HCT116 (cell line): ENCODE results near the gene AUTS2. TPM values are rescaled to one million over a fixed set of nuclear protein-coding genes. Genes with fewer than 3 reads are reported as not detected.

Source experiments
- ATAC-seq: fragments of 200-7000 bp; cut with Tn5 transposase; 2 replicates; pipeline ENCODE4 v1.9.1; 2020; ENCODE audit warnings: mild to moderate bottlenecking, moderate library complexity
- BruUV-seq: library from RNA; stranded (reverse); fragments of 400-500 nt; replicated peaks from 2 replicates; lab custom pipeline; 2021; lab: Mats Ljungman, UMichigan
- CTCF ChIA-PET: fragments of 300-600 bp; sonication (Branson Sonifier 250); formaldehyde crosslinking; loops from one replicate; lab custom pipeline; 2021; ENCODE audit warnings: antibody characterized with exemption; lab: Charles Lee
- POLR2A ChIA-PET: fragments of 300-600, 350-600 bp; sonication (Branson Sonifier 250); formaldehyde crosslinking; loops from one replicate; lab custom pipeline; 2021; ENCODE audit warnings: antibody characterized with exemption; lab: Charles Lee
- RAD21 ChIA-PET, 2 experiments: fragments of 300-600 bp; sonication (Branson Sonifier 250); formaldehyde crosslinking; loops; one replicate each; lab custom pipeline; 2023; ENCODE audit warnings: low total read pairs in 2 of 2; ENCODE audit not compliant: uncharacterized antibody in 2 of 2, unreplicated experiment in 2 of 2, low non-redundant PET in 1 of 2; lab: Charles Lee
- DNase-seq: peaks from one replicate; pipeline ENCODE4 v3.0.0-alpha.2; 2010; ENCODE audit warnings: low read depth, low spot score
- H2AFZ ChIP-seq: fragments of 200-600 bp; shearing (Covaris generic), sonication (generic); 2 replicates; pipeline ENCODE4 v1.6.1; 2017; ENCODE audit warnings: low read depth, mixed run types, mixed read lengths, antibody characterized with exemption, low read length; ENCODE audit not compliant: poor library complexity, severe bottlenecking
- H3K27ac ChIP-seq: 2 replicates; pipeline ENCODE4 v1.5.1; 2012; ENCODE audit warnings: low read depth, low read length
- H3K27me3 ChIP-seq: fragments of 200-600 bp; sonication (generic); 2 replicates; pipeline ENCODE4 v1.6.1; 2016; ENCODE audit warnings: mixed run types, low read length, mixed read lengths; ENCODE audit not compliant: insufficient read depth
- H3K36me3 ChIP-seq, 2 experiments: fragments of 200-500 bp in 1 of 2; fragments of 200-600 bp in 1 of 2; sonication (Bioruptor generic) in 1 of 2; sonication (generic) in 1 of 2; 2 replicates each; pipeline versions ENCODE4 v1.5.1 to v1.6.1; 2014 to 2016; ENCODE audit warnings: low read length in 2 of 2, inconsistent platforms in 1 of 2, mixed read lengths in 1 of 2, mixed run types in 1 of 2; ENCODE audit not compliant: insufficient read depth in 2 of 2, control insufficient read depth in 1 of 2
- H3K4me1 ChIP-seq, 2 experiments: fragments of 200-600 bp in 1 of 2; sonication (generic) in 1 of 2; 2 replicates each; pipeline versions ENCODE4 v1.5.1 to v1.6.1; 2012 to 2017; ENCODE audit warnings: low read length in 2 of 2, inconsistent platforms in 1 of 2, mild to moderate bottlenecking in 1 of 2, mixed read lengths in 1 of 2, mixed run types in 1 of 2, moderate library complexity in 1 of 2; ENCODE audit not compliant: insufficient read depth in 2 of 2, control insufficient read depth in 1 of 2
- H3K4me2 ChIP-seq: fragments of 200-600 bp; sonication (generic); 2 replicates; pipeline ENCODE4 v1.6.1; 2017; ENCODE audit warnings: mixed run types, low read length, mixed read lengths
- H3K4me3 ChIP-seq, 2 experiments: fragments of 200-600 bp in 1 of 2; sonication (generic) in 1 of 2; replicated peaks in 1 of 2; 2 replicates each; pipeline ENCODE4 v1.5.1; 2011 to 2016; ENCODE audit warnings: low read length in 2 of 2, control low read depth in 1 of 2, low read depth in 1 of 2, mild to moderate bottlenecking in 1 of 2, mixed read lengths in 1 of 2, mixed run types in 1 of 2
- H3K79me2 ChIP-seq: fragments of 200-600 bp; sonication (generic); 2 replicates; pipeline ENCODE4 v1.6.1; 2017; ENCODE audit warnings: mild to moderate bottlenecking, mixed run types, low read length, moderate library complexity, mixed read lengths; ENCODE audit not compliant: insufficient read depth
- H3K9ac ChIP-seq: fragments of 200-600 bp; sonication (generic); 2 replicates; pipeline ENCODE4 v1.6.1; 2016; ENCODE audit warnings: low read length, mixed read lengths
- H3K9me2 ChIP-seq: fragments of 200-600 bp; sonication (generic), shearing (Covaris generic); 2 replicates; pipeline ENCODE4 v1.6.1; 2017; ENCODE audit warnings: mixed run types, mild to moderate bottlenecking, moderate library complexity; ENCODE audit not compliant: insufficient read depth
- H3K9me3 ChIP-seq, 2 experiments: fragments of 200-500 bp in 1 of 2; fragments of 200-600 bp in 1 of 2; sonication (Bioruptor generic) in 1 of 2; sonication (generic) in 1 of 2; 2 replicates each; pipeline ENCODE4 v1.6.1; 2014 to 2017; ENCODE audit warnings: low read length in 2 of 2, mixed read lengths in 2 of 2, inconsistent platforms in 1 of 2, low read depth in 1 of 2, mild to moderate bottlenecking in 1 of 2, mixed run types in 1 of 2, moderate library complexity in 1 of 2; ENCODE audit not compliant: control insufficient read depth in 1 of 2, insufficient read depth in 1 of 2
- H4K20me1 ChIP-seq: fragments of 200-600 bp; sonication (generic), shearing (Covaris generic); 2 replicates; pipeline ENCODE4 v1.6.1; 2017; ENCODE audit warnings: mixed run types, mild to moderate bottlenecking, moderate library complexity; ENCODE audit not compliant: insufficient read depth
- CBX3 ChIP-seq: IDR thresholded peaks from 2 replicates; pipeline ENCODE4 v1.6.1; 2012; ENCODE audit warnings: low read depth
- CEBPB ChIP-seq: IDR thresholded peaks from 2 replicates; pipeline ENCODE4 v1.6.1; 2012; ENCODE audit warnings: low read depth
- EGR1 ChIP-seq: IDR thresholded peaks from 2 replicates; pipeline ENCODE4 v1.6.1; 2012; ENCODE audit warnings: low read depth
- ELF1 ChIP-seq: IDR thresholded peaks from 2 replicates; pipeline ENCODE4 v1.6.1; 2012; ENCODE audit warnings: low read depth, borderline replicate concordance
- EZH2 ChIP-seq: fragments of 200-600 bp; sonication (generic); IDR thresholded peaks from 2 replicates; pipeline ENCODE4 v1.6.1; 2017; ENCODE audit warnings: antibody characterized with exemption, mixed run types
- EZH2phosphoT487 ChIP-seq: fragments of 200-600 bp; IDR thresholded peaks from 2 replicates; pipeline ENCODE4 v1.6.1; 2018; ENCODE audit warnings: antibody characterized with exemption, borderline replicate concordance
- JUND ChIP-seq: IDR thresholded peaks from 2 replicates; pipeline ENCODE4 v1.6.1; 2012
- POLR2A ChIP-seq: IDR thresholded peaks from 2 replicates; pipeline ENCODE4 v1.7.0; 2011; ENCODE audit warnings: borderline replicate concordance; ENCODE audit not compliant: insufficient read depth, insufficient read length; ENCODE audit errors: extremely low read depth
- POLR2AphosphoS5 ChIP-seq: IDR thresholded peaks from 2 replicates; pipeline ENCODE4 v1.6.1; 2011; ENCODE audit warnings: mild to moderate bottlenecking, low read depth, low read length, moderate library complexity
- RAD21 ChIP-seq: IDR thresholded peaks from 2 replicates; pipeline ENCODE4 v1.6.1; 2012; ENCODE audit warnings: low read depth, mild to moderate bottlenecking
- SIN3A ChIP-seq: IDR thresholded peaks from 2 replicates; pipeline ENCODE4 v1.6.1; 2012; ENCODE audit warnings: low read depth
- SRF ChIP-seq: IDR thresholded peaks from 2 replicates; pipeline ENCODE4 v1.6.1; 2012; ENCODE audit warnings: low read depth
- TCF7L2 ChIP-seq: IDR thresholded peaks from 2 replicates; pipeline ENCODE4 v1.7.0; 2011; ENCODE audit warnings: borderline replicate concordance, inconsistent platforms; ENCODE audit not compliant: insufficient read depth, insufficient read length; ENCODE audit errors: extremely low read depth
- YY1 ChIP-seq: IDR thresholded peaks from 2 replicates; pipeline ENCODE4 v1.6.1; 2011; ENCODE audit warnings: low read length, low read depth, moderate library complexity, mild to moderate bottlenecking; ENCODE audit not compliant: insufficient replicate concordance; ENCODE audit errors: extremely low read depth
- ZFX ChIP-seq: fragments of 450-650 bp; IDR thresholded peaks from 2 replicates; pipeline ENCODE4 v1.6.1; 2017
- ZNF274 ChIP-seq: fragments of 200-500 bp; sonication (Bioruptor generic); IDR thresholded peaks from 2 replicates; pipeline ENCODE4 v1.6.1; 2014; ENCODE audit warnings: mild to moderate bottlenecking, low read depth, low read length, inconsistent platforms
- intact Hi-C: fragments of 100-400 bp; cut with micrococcal nuclease; formaldehyde crosslinking; loops from 2 replicates; pipeline ENCODE4 v1.10.0; 2022
- total RNA-seq: library from RNA; stranded (reverse); gene quantifications from one replicate; pipeline ENCODE4 v1.2.1, GENCODE V29; 2021; ENCODE audit not compliant: unreplicated experiment
- TF ChIP-seq, protein P1 (sequence below): IDR thresholded peaks from 2 replicates; pipeline ENCODE4 v1.6.1; 2012
- TF ChIP-seq, protein P2 (sequence below): IDR thresholded peaks from 2 replicates; pipeline ENCODE4 v1.6.1; 2012; ENCODE audit warnings: low read depth
- TF ChIP-seq, protein P3 (sequence below): IDR thresholded peaks from 2 replicates; pipeline ENCODE4 v1.6.1; 2011; ENCODE audit warnings: mild to moderate bottlenecking, low read length, moderate library complexity; ENCODE audit not compliant: insufficient replicate concordance; ENCODE audit errors: extremely low read depth

The AUTS2 gene
- total RNA-seq, 1 experiment from 2014 or later, result 0.93 TPM

DNA sequence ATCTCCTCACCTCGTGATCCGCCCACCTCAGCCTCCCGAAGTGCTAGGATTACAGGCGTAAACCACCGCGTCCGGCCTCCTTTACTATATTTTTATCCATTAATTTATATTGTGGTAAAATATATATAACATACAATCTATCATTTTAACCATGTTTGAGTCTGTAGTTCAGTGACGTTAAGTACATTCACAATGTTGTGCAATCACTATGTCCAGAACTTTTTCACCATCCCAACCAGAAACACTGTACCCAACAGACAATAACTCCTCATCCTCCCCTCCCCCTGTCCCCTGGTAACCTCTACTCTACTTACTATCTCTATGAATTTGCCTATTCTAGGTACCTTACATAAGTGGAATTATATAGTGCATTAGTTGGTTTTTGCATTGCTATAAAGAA, 1236.1 kb downstream of the AUTS2 start:
- intact Hi-C loops, result no loop called here
- Histone ChIP-seq H4K20me1 (no peaks in the 10 kb centered on the region), H3K4me1 (no peaks in the 10 kb centered on the region), H3K9me3 (peaks cover 0 to 5% of the 10 kb centered on the region in 2 experiments; a peak in 2 of 4 replicates), H3K4me3 (no peak overlapping the region), H3K27ac (no peak overlapping the region), H3K27me3 (no peaks in the 10 kb centered on the region), H3K9ac (no peak overlapping the region), H3K9me2 (no peaks in the 10 kb centered on the region), H2AFZ (no peak overlapping the region), H3K79me2 (no peaks in the 10 kb centered on the region), H3K4me2 (no peak overlapping the region), H3K36me3 (no peaks in the 10 kb centered on the region)
- ChIA-PET RAD21 (no interaction called here), POLR2A (no interaction called here), CTCF (no interaction called here)
- no TSS peak for BruUV-seq
- DNase-seq (no peak), ATAC-seq (no peak)
- TF ChIP-seq ZFX (no peak), POLR2A (no peak), EZH2phosphoT487 (no peak), ZNF274 (no peak), TCF7L2 (no peak), ELF1 (no peak), CEBPB (no peak), EGR1 (no peak), SRF (no peak), SIN3A (no peak), EZH2 (no peak), YY1 (no peak), CBX3 (no peak), RAD21 (no peak), POLR2AphosphoS5 (no peak), JUND (no peak)
- TF ChIP-seq, protein P1, sequence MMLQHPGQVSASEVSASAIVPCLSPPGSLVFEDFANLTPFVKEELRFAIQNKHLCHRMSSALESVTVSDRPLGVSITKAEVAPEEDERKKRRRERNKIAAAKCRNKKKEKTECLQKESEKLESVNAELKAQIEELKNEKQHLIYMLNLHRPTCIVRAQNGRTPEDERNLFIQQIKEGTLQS, result no peak
- TF ChIP-seq, protein P2, sequence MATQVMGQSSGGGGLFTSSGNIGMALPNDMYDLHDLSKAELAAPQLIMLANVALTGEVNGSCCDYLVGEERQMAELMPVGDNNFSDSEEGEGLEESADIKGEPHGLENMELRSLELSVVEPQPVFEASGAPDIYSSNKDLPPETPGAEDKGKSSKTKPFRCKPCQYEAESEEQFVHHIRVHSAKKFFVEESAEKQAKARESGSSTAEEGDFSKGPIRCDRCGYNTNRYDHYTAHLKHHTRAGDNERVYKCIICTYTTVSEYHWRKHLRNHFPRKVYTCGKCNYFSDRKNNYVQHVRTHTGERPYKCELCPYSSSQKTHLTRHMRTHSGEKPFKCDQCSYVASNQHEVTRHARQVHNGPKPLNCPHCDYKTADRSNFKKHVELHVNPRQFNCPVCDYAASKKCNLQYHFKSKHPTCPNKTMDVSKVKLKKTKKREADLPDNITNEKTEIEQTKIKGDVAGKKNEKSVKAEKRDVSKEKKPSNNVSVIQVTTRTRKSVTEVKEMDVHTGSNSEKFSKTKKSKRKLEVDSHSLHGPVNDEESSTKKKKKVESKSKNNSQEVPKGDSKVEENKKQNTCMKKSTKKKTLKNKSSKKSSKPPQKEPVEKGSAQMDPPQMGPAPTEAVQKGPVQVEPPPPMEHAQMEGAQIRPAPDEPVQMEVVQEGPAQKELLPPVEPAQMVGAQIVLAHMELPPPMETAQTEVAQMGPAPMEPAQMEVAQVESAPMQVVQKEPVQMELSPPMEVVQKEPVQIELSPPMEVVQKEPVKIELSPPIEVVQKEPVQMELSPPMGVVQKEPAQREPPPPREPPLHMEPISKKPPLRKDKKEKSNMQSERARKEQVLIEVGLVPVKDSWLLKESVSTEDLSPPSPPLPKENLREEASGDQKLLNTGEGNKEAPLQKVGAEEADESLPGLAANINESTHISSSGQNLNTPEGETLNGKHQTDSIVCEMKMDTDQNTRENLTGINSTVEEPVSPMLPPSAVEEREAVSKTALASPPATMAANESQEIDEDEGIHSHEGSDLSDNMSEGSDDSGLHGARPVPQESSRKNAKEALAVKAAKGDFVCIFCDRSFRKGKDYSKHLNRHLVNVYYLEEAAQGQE, result no peak
- TF ChIP-seq, protein P3, sequence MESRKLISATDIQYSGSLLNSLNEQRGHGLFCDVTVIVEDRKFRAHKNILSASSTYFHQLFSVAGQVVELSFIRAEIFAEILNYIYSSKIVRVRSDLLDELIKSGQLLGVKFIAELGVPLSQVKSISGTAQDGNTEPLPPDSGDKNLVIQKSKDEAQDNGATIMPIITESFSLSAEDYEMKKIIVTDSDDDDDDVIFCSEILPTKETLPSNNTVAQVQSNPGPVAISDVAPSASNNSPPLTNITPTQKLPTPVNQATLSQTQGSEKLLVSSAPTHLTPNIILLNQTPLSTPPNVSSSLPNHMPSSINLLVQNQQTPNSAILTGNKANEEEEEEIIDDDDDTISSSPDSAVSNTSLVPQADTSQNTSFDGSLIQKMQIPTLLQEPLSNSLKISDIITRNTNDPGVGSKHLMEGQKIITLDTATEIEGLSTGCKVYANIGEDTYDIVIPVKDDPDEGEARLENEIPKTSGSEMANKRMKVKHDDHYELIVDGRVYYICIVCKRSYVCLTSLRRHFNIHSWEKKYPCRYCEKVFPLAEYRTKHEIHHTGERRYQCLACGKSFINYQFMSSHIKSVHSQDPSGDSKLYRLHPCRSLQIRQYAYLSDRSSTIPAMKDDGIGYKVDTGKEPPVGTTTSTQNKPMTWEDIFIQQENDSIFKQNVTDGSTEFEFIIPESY, result no peak
